DND-41 (cell line): ENCODE measurements around the gene TET3.

Experiments
- CTCF ChIP-seq: IDR thresholded peaks from 2 replicates; pipeline ENCODE4 v1.5.1; 2012; ENCODE audit warnings: borderline replicate concordance, low read length, moderate library complexity, mild to moderate bottlenecking; ENCODE audit not compliant: poor library complexity, severe bottlenecking; ENCODE audit errors: extremely low read depth
- EZH2 ChIP-seq: IDR thresholded peaks from 3 replicates; pipeline ENCODE4 v1.6.1; 2012; ENCODE audit warnings: borderline replicate concordance, low read depth, mild to moderate bottlenecking, moderate library complexity, low read length, inconsistent platforms; ENCODE audit not compliant: severe bottlenecking

- no peak for TF ChIP-seq CTCF
- TF ChIP-seq EZH2 = no peak
These were observed 7.9 kb upstream of the TET3 start for GRCh38 chr2:73976803-73977202.
